MG63 (cell line): ENCODE results near the gene ENTR1. TPM values are rescaled to one million over a fixed set of nuclear protein-coding genes. Genes with fewer than 3 reads are reported as not detected.

Source experiments
- DNase-seq: peaks from one replicate; pipeline ENCODE4 v3.0.0-alpha.2; 2020
- H3K27me3 ChIP-seq: fragments of 250-450 bp; sonication (Bioruptor Pico); 2 replicates; pipeline ENCODE4 v1.5.1; 2020; ENCODE audit warnings: mild to moderate bottlenecking, moderate library complexity
- H3K36me3 ChIP-seq: fragments of 250-450 bp; sonication (Bioruptor Pico); 2 replicates; pipeline ENCODE4 v1.5.1; 2020; ENCODE audit warnings: mild to moderate bottlenecking, moderate library complexity
- H3K4me3 ChIP-seq: fragments of 250-450 bp; sonication (Bioruptor Pico); 2 replicates; pipeline ENCODE4 v1.5.1; 2020; ENCODE audit warnings: mild to moderate bottlenecking, moderate library complexity
- H3K9me3 ChIP-seq: fragments of 250-450 bp; sonication (Bioruptor Pico); 2 replicates; pipeline ENCODE4 v1.5.1; 2020; ENCODE audit warnings: mild to moderate bottlenecking, moderate library complexity
- total RNA-seq: library from RNA; depleted of rRNA; stranded (reverse); fragments of >200 nt; shearing (Covaris generic); gene quantifications from 2 replicates; pipeline ENCODE4 v1.2.3, GENCODE V29; 2014; ENCODE audit warnings: low replicate concordance; rRNA removed

Gene ENTR1, protein sequence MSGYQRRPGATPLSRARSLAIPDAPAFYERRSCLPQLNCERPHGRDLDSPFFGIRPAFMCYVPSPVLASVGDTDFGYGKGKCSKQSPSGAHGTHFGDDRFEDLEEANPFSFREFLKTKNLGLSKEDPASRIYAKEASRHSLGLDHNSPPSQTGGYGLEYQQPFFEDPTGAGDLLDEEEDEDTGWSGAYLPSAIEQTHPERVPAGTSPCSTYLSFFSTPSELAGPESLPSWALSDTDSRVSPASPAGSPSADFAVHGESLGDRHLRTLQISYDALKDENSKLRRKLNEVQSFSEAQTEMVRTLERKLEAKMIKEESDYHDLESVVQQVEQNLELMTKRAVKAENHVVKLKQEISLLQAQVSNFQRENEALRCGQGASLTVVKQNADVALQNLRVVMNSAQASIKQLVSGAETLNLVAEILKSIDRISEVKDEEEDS
- total RNA-seq, result 65.6 and 95.9 TPM in 2 replicates

DNA sequence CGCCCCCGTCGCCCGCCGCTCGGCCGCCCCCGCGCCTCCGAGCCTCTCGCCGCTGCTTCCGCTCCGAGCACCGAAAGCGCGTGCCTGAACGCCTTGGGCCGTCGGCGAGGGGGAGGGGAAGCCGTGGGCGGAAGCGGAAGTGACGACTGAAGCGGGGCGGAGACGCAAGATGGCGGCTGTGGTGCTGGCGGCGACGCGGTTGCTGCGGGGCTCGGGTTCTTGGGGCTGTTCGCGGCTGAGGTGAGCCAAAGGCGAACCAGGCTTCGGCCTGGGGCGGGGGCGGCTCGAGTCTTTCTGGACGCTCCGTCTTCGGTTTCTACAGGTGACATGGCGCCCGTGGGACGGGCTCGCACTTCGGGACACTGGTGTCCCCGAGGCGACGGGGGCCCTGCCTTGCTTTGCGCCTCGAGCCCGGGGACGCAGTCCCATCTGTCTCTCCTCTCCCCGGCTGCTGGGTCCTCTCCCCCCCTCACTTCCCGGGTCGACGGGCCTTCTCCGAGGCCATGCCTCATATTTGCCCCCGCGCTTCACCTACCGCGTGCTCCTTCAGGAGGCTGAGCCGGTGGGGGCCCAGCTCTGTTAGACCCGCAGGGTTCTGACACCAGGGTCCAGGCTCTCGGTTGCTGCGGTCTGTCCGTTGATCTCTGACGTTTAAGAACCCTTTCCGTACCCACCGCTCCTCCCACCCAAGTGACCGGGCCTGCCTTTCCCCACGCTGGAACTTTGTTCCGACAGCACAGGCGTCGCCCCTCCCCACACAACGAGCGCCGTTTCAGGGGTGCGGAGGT, at the start of gene ENTR1, which contains the start of gene PMPCA:
ENTR1 (minus strand) TSS at position 115 of the 788 bp plus-strand sequence. CDS start 217 bp downstream, outside the sequence.
PMPCA (plus strand) TSS at position 159 of the 788 bp plus-strand sequence; CDS start at position 170, 11 bp downstream.
- Histone ChIP-seq H3K36me3 (peaks cover 77% of the 10 kb centered on the region), H3K27me3 (no peaks in the 10 kb centered on the region), H3K9me3 (no peaks in the 10 kb centered on the region), H3K4me3 (peak within 1 kb of the TSS; percentile 99)
- DNase-seq, result peak; percentile 88

DNA sequence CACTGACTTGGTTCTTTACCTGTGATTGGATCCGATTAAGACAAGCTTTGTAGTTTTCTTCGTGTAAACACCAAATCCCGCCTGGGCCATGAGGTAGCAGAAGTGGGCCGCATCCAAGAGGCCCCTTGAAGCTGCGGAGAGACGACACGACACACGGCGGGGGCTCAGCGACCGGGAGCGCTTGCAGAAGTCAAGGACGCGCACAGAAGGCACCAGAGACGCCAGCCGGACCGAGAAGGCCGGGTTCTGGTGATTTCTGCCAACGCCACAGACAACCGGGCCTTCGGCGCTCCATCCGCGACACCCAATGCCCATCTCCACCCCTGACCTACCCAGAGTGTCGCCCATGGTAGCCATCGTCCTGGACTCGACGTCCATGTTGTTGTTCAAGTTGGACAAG, 49.0 kb upstream of the ENTR1 start:
- DNase-seq, result no peak
- Histone ChIP-seq H3K4me3 (no peak overlapping the region), H3K36me3 (peaks cover 64% of the 10 kb centered on the region), H3K9me3 (no peaks in the 10 kb centered on the region), H3K27me3 (no peaks in the 10 kb centered on the region)

DNA sequence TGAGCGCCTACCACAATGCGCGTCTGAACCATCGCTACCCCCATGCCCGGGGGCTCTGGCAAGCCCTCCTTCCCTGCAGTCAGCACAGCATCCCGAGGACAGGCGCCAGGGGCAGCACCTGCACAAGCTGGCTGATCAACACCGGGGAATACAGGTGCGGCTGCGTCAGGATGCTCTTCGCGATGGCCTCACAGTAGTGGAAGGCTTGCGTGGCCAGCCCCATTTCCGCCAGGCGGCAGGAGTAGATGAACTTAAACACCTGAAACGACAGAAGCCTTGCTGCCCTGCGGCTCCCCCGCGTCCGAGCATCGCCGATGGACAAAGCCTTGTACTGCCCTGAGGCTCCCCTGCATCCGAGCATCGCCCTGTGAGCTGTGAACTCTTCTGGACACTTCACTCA, 46.9 kb upstream of the ENTR1 start:
- Histone ChIP-seq H3K36me3 (peaks cover 62% of the 10 kb centered on the region), H3K27me3 (no peaks in the 10 kb centered on the region), H3K4me3 (no peak overlapping the region), H3K9me3 (no peaks in the 10 kb centered on the region)
- DNase-seq, result no peak

DNA sequence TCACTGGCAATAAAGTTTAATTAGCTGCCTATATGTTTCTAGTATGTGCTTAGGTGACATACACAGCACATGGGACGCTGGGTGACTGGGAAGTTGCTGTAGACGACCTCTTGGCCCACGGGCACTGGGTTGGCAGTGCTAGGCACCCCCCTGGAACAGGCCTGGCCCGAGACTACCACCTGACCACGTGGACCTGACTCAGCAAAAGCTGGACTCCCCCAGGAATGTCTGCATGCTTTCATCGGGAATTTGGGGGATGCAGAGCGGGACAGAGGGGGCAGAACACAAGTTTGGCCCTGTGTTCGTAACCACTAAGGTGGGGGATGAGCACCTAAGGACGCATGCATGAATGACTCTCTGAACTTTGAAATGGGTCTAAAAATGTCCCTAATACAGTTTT, 45.8 kb upstream of the ENTR1 start:
- no peaks in the 10 kb centered on the region for H3K27me3 ChIP-seq
- no peak overlapping the region for H3K4me3 ChIP-seq
- no peaks in the 10 kb centered on the region for H3K9me3 ChIP-seq
- no peak for DNase-seq
- H3K36me3 ChIP-seq, result peaks cover 66% of the 10 kb centered on the region

DNA sequence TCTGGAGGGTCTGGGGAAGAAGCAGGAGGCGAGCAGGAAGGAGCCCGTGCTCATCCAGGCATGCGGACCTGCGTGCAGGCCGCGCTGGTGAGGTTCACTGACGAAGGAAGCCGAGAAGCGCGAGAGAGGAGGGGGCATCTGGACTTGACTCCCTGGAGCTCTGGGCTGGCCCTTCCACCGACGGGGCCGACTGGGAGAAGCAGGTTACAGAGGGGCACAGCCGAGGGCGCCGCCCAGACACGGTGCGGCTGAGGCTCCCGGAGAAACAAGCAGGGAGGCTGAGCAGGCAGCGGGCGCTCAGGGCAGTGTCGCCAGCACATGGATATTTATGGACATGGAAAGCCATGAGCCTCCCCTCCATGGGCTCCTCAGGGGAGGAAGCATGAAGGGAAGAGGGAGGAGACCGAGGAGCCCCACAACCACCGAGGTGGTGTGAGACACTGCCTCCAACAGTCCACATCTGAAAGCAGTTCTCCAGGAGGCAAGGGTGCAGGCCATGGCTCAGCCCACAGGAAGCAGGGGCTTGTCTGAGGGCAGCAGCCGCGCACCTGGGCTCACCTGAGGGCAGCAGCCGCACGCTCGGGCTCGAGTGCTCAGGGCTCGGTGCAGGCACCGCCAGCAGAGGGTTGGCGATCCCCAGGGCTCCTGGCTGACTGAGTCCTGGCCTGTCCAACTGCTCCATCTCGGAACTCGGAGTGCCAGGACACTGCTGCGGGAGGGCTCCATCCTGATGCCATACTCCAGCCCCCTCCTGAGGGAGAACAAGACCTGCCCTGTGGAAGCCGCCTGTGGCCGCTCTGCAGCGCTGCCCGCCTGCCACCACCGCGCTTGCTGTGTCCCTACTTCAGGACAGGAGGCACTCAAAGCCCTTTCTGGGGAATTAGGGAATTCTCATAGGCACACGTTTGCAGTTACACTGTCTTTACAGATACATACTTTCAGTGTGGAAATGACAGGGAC, 44.9 kb upstream of the ENTR1 start:
- Histone ChIP-seq H3K36me3 (peaks cover 69% of the 10 kb centered on the region), H3K27me3 (no peaks in the 10 kb centered on the region), H3K4me3 (no peak overlapping the region), H3K9me3 (no peaks in the 10 kb centered on the region)
- DNase-seq, result no peak

DNA sequence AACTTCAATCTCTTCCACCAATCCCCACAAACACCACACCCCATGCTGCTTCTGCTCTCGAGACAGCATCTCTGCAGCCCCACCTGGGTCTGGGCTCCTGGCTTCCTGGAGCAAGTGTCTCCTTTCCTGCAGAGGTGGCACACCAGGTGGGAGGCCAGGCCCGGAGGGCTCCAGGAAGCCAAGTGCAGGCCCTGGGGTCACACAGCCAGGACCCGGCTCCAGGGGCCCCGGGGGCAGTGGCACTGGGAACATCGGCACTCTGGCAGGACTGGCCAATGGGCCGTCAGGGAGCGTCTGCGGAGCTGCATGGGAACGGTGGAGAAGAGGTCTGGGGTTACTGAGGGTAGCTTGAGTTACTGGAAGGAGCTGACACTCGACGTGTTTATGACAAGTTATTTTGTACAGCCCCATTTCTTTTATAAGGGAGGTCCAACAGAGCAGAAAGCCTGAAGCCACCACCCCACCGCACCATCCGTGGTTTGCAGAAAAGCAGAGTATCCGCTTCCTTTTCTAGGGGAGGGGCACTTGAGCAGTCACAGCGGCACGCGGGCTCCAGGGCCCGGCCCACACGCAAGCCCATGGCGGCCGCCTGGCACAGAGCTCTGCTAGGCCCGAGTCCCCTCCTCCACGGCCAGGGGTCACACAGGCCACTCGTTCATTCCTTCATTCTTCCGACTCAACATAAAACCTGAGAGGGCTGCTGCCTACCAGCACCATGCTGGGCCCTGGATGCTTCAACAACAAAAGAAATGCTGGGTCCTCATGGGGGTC, 43.8 kb upstream of the ENTR1 start:
- no peaks in the 10 kb centered on the region for H3K27me3 ChIP-seq
- H3K9me3 ChIP-seq, result no peaks in the 10 kb centered on the region
- peaks cover 68% of the 10 kb centered on the region for H3K36me3 ChIP-seq
- DNase-seq, result no peak
- H3K4me3 ChIP-seq, result no peak overlapping the region

DNA sequence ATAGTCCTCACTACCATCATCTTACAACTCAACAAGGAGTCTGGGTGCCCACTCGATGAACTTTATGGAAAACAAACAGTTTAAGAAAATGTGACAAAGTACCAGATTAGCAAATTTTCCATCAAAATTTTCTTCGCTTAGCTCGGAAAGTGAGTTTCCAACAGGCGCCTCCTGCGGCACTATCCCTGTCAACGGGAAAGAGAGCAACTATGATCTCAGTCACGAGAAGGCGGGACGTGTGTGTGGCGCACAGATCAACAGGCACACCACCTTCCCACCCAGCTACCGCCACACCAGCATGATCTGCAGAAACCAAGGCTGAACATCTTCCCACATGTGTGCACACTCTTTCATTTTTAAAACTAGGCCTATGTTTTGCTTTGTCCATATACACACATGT, 42.9 kb upstream of the ENTR1 start:
- no peak for DNase-seq
- Histone ChIP-seq H3K36me3 (peaks cover 64% of the 10 kb centered on the region), H3K4me3 (no peak overlapping the region), H3K9me3 (no peaks in the 10 kb centered on the region), H3K27me3 (no peaks in the 10 kb centered on the region)

DNA sequence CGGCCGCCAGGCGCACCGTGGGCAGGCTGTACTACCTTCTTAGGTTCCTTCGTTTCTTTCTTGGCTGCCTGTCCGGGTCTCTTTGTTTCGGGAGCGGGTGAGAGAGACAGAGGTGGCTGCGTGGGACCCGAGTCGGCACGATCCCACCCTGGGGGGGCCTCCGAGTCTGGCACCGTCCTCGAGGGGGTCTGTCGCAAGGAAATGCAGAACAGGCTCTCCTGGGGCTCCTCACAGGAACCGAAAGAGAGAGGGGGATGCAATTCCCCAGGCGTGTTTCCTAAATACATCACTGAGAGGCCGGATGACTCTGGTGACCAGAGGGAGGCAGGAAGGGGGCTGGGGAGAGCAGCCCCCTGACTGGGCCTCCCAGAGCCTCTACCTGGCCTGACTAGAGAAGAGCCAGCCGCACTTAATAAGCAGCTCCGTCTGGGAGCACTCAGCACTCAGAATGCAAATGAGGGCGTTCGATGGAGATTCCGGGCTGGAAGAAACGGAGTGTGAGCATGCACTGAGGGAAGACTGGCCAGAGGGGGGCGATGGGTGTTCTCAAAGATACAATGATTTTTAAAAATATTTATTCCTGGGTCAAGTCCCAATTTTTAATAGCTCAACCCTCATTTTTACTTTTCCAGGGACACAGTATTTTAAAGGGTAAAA, 40.9 kb upstream of the ENTR1 start:
- Histone ChIP-seq H3K9me3 (no peaks in the 10 kb centered on the region), H3K27me3 (no peaks in the 10 kb centered on the region), H3K4me3 (no peak overlapping the region), H3K36me3 (peaks cover 63% of the 10 kb centered on the region)
- DNase-seq, result no peak

DNA sequence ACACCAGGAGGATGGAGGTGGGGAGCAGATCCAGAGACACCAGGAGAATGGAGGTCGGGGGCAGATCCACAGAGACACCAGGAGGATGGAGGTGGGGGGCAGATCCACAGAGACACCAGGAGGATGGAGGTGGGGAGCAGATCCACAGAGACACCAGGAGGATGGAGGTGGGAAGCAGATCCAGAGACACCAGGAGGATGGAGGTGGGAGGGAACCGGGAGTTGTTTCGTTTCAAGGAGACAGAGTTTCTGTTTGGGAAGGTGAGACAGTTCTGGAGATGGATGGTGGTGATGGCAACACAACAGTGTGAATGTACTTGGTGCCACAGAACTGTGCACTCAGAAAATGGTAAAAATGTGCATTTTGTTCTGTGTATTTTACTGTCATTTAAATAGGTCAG, 38.2 kb upstream of the ENTR1 start:
- DNase-seq, result no peak
- no peaks in the 10 kb centered on the region for H3K27me3 ChIP-seq
- no peaks in the 10 kb centered on the region for H3K9me3 ChIP-seq
- H3K36me3 ChIP-seq, result peaks cover 68% of the 10 kb centered on the region
- no peak overlapping the region for H3K4me3 ChIP-seq

DNA sequence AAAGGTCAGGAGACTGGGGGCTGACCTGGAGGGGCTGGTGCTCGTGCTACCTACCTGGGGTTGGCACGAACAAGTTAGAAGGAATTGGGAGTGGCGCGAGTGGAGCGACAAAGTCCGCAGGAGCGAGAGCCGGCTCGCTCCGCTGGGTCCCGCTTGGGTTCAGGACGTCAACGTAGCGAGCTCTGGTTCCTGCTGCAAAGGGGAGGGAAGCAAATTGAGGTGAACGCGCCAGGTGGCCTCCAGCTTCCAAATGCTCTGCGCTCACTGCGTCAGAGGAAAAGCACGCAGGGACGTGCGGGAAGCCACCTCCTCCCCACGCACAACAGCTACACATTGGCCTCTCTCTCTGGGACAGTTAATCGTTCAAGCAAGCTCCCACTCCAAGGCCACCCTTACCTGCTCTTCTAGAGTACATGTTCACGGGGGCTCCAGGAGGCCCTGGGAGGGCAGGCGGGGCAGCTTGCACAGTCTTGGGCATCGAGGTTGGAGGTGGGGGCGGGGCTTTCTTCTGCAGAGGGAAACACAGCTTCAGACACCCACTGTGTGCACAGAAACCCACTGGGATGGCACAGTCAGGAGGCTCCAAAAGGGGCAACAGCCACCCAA, 36.9 kb upstream of the ENTR1 start:
- no peaks in the 10 kb centered on the region for H3K27me3 ChIP-seq
- H3K4me3 ChIP-seq, result no peak overlapping the region
- peaks cover 71% of the 10 kb centered on the region for H3K36me3 ChIP-seq
- DNase-seq, result no peak
- H3K9me3 ChIP-seq, result no peaks in the 10 kb centered on the region

DNA sequence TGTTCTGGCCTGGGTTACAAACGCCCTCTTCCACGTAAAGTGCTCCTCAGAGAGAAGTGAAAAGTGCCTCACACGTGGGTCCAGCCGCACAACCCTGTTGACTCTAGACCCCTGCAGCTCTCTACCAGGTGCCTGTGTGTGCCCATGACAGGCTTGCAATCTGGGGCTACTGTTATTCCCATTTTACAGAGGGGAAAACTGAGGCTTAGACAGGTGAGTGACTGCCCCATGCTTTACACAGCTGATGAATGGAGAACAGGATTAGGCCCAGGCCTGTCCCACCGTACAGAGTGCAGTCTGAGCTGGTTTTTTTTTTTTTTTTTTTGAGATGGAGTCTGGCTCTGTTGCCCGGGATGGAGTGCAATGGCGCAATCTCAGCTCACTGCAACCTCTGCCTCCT, 35.4 kb upstream of the ENTR1 start:
- Histone ChIP-seq H3K36me3 (peaks cover 65% of the 10 kb centered on the region), H3K4me3 (no peak overlapping the region), H3K9me3 (no peaks in the 10 kb centered on the region), H3K27me3 (no peaks in the 10 kb centered on the region)
- DNase-seq, result no peak

DNA sequence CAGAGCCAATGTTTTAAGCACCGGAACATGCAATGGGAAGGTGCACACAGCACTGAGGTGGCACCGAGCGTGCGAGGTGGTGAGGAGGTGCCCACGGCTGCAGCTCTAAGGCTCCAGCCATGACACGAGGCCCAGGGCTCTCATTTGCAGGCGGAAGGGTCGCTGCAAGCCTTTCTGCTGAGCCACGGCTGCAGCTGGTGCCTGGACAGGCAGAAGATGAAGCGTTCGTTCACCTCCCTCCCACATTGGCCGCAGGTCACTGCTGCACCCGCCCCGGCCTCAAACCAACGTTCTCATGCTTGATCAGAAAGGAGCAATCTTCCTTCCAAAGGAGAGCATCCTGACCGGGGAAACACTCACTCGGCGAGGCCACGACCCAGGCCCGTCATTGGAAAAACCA, 33.7 kb upstream of the ENTR1 start:
- Histone ChIP-seq H3K9me3 (no peaks in the 10 kb centered on the region), H3K36me3 (peaks cover 57% of the 10 kb centered on the region), H3K4me3 (no peak overlapping the region), H3K27me3 (no peaks in the 10 kb centered on the region)
- no peak for DNase-seq

DNA sequence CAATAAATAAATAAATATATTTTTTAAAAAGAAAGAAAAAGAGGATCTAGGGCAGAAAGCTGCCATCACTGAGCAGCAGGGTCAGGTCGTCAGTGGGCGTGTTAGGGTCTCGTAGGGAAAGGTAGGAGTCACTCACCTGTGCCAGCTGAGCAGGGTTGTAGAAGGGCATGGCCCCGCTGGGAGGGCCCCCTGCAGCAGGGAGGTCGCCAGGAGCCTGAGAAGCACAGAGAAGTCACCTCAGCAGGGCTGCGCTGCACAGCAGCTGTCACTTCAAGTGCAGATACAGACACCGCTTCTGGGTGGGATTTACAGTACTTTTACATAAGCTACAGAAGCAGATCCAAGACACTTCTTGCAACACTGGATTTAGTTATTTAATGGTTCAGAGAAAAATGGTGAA, 33.3 kb upstream of the ENTR1 start:
- no peaks in the 10 kb centered on the region for H3K27me3 ChIP-seq
- H3K36me3 ChIP-seq, result peaks cover 53% of the 10 kb centered on the region
- no peak overlapping the region for H3K4me3 ChIP-seq
- H3K9me3 ChIP-seq, result no peaks in the 10 kb centered on the region
- DNase-seq, result no peak

DNA sequence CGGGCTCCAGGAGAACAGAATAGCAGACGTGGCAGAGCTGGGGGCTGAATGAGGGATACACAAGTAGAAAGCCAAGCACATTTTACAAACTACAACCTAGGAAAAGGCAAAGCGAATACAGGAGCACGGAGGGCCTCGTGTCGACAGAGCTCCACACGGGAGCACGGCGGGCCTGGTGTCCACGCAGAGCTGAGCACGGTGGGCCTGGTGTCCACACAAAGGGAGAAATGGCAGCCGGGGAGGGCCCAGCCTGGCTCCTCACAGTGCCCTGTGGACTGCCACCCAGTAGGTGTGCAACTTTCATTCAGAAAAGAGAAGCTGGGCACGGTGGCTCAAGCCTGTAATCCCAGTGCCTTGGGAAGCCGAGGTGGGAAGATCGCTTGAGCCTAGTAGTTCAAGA, 32.7 kb upstream of the ENTR1 start:
- peaks cover 55% of the 10 kb centered on the region for H3K36me3 ChIP-seq
- H3K9me3 ChIP-seq, result no peaks in the 10 kb centered on the region
- H3K27me3 ChIP-seq, result no peaks in the 10 kb centered on the region
- no peak overlapping the region for H3K4me3 ChIP-seq
- no peak for DNase-seq

DNA sequence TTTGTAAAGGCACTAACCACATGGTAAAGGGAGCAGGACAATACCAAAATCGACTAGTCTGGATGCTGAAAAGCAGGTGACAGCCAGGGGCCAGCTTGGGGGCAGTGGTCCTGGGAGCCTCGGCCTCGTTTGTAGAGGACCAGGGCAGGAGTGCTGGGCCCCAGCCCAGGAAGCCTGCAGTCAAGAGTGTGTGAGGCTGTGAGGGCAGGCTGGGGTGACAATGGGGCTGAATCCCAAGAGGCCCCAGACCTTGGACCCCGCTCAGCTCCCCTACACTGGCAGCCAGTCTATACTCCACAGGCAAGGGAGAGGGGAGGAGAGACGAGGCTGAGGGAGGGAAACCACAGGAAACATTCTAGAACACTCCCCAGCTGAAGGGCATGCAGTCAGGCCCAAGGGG, 31.9 kb upstream of the ENTR1 start:
- no peak overlapping the region for H3K4me3 ChIP-seq
- DNase-seq, result no peak
- H3K9me3 ChIP-seq, result no peaks in the 10 kb centered on the region
- H3K36me3 ChIP-seq, result peaks cover 55% of the 10 kb centered on the region
- H3K27me3 ChIP-seq, result no peaks in the 10 kb centered on the region
